WTC11 (cell line): ENCODE data around the gene ARFGAP2. TPM values are rescaled to one million over a fixed set of nuclear protein-coding genes. Genes with fewer than 3 reads are reported as not detected.

Experiments
- CREM ChIP-seq: sonication (generic); formaldehyde crosslinking; IDR thresholded peaks from 2 replicates; pipeline ENCODE4 v1.8.1; 2022; ENCODE audit warnings: mild to moderate bottlenecking, missing genetic modification reagents, moderate library complexity
- EMX1 ChIP-seq: fragments of 250-450 bp; sonication (Bioruptor Pico); IDR thresholded peaks from 2 replicates; pipeline ENCODE4 v1.8.0; 2021; ENCODE audit warnings: mild to moderate bottlenecking
- GABPB1 ChIP-seq: sonication (generic); formaldehyde crosslinking; IDR thresholded peaks from 2 replicates; pipeline ENCODE4 v1.8.1; 2023; ENCODE audit warnings: mild to moderate bottlenecking, missing genetic modification reagents
- GRHL2 ChIP-seq: fragments of 250-450 bp; sonication (Bioruptor Pico); IDR thresholded peaks from 2 replicates; pipeline ENCODE4 v1.8.0; 2022; ENCODE audit warnings: mild to moderate bottlenecking, moderate library complexity; ENCODE audit not compliant: insufficient replicate concordance, severe bottlenecking
- GTF2I ChIP-seq: fragments of 250-450 bp; sonication (Bioruptor Pico); conservative IDR thresholded peaks from 2 replicates; pipeline ENCODE4 v1.4.0; 2021; ENCODE audit warnings: mild to moderate bottlenecking
- HMGA2 ChIP-seq: fragments of 250-450 bp; sonication (Bioruptor Pico); IDR thresholded peaks from 2 replicates; pipeline ENCODE4 v1.4.0; 2021; ENCODE audit warnings: mild to moderate bottlenecking, moderate library complexity
- JAZF1 ChIP-seq: fragments of 250-450 bp; sonication (Bioruptor Pico); IDR thresholded peaks from 2 replicates; pipeline ENCODE4 v1.9.0; 2021; ENCODE audit warnings: moderate library complexity, mild to moderate bottlenecking, inconsistent platforms
- KAT7 ChIP-seq: sonication (generic); formaldehyde crosslinking; IDR thresholded peaks from 2 replicates; pipeline ENCODE4 v1.8.1; 2023; ENCODE audit warnings: missing genetic modification reagents, mild to moderate bottlenecking, borderline replicate concordance
- MYBL2 ChIP-seq: sonication (generic); formaldehyde crosslinking; IDR thresholded peaks from 2 replicates; pipeline ENCODE4 v1.8.1; 2023; ENCODE audit warnings: mild to moderate bottlenecking, moderate library complexity, missing genetic modification reagents
- NR1H2 ChIP-seq: sonication (generic); formaldehyde crosslinking; IDR thresholded peaks from 2 replicates; pipeline ENCODE4 v1.9.0; 2021; ENCODE audit warnings: mild to moderate bottlenecking, moderate library complexity, missing genetic modification reagents
- PRRX2 ChIP-seq: fragments of 250-450 bp; sonication (Bioruptor Pico); IDR thresholded peaks from 2 replicates; pipeline ENCODE4 v1.8.0; 2021; ENCODE audit warnings: mild to moderate bottlenecking
- SP1 ChIP-seq: sonication (generic); formaldehyde crosslinking; conservative IDR thresholded peaks from 2 replicates; pipeline ENCODE4 v1.8.1; 2022; ENCODE audit warnings: missing genetic modification reagents
- ZNF121 ChIP-seq: sonication (generic); formaldehyde crosslinking; IDR thresholded peaks from 2 replicates; pipeline ENCODE4 v1.8.0; 2023; ENCODE audit warnings: missing genetic modification reagents
- ZNF138 ChIP-seq: sonication (generic); formaldehyde crosslinking; conservative IDR thresholded peaks from 2 replicates; pipeline ENCODE4 v1.8.1; 2022; ENCODE audit warnings: mild to moderate bottlenecking, moderate library complexity, missing genetic modification reagents
- ZNF232 ChIP-seq: sonication (generic); formaldehyde crosslinking; IDR thresholded peaks from 2 replicates; pipeline ENCODE4 v1.8.0; 2022; ENCODE audit warnings: mild to moderate bottlenecking, missing genetic modification reagents
- total RNA-seq: library from RNA; stranded (reverse); gene quantifications from 3 replicates; pipeline ENCODE4 v1.2.3, GENCODE V29; 2021
- TF ChIP-seq, protein P1 (sequence below): sonication (generic); formaldehyde crosslinking; IDR thresholded peaks from 2 replicates; pipeline ENCODE4 v1.8.1; 2022; ENCODE audit warnings: mild to moderate bottlenecking, missing genetic modification reagents, moderate library complexity, borderline replicate concordance
- TF ChIP-seq, protein P2 (sequence below): fragments of 250-450 bp; sonication (Bioruptor Pico); IDR thresholded peaks from 2 replicates; pipeline ENCODE4 v1.8.0; 2021; ENCODE audit warnings: mild to moderate bottlenecking
- TF ChIP-seq, protein P3 (sequence below): sonication (generic); formaldehyde crosslinking; IDR thresholded peaks from 2 replicates; pipeline ENCODE4 v1.8.1; 2023; ENCODE audit warnings: mild to moderate bottlenecking, moderate library complexity, missing genetic modification reagents
- TF ChIP-seq, protein P4 (sequence below): sonication (generic); formaldehyde crosslinking; IDR thresholded peaks from 2 replicates; pipeline ENCODE4 v1.8.0; 2023; ENCODE audit warnings: mild to moderate bottlenecking, missing genetic modification reagents

The ARFGAP2 gene
- total RNA-seq, 1 experiment from 2014 or later: 73.0 TPM

DNA sequence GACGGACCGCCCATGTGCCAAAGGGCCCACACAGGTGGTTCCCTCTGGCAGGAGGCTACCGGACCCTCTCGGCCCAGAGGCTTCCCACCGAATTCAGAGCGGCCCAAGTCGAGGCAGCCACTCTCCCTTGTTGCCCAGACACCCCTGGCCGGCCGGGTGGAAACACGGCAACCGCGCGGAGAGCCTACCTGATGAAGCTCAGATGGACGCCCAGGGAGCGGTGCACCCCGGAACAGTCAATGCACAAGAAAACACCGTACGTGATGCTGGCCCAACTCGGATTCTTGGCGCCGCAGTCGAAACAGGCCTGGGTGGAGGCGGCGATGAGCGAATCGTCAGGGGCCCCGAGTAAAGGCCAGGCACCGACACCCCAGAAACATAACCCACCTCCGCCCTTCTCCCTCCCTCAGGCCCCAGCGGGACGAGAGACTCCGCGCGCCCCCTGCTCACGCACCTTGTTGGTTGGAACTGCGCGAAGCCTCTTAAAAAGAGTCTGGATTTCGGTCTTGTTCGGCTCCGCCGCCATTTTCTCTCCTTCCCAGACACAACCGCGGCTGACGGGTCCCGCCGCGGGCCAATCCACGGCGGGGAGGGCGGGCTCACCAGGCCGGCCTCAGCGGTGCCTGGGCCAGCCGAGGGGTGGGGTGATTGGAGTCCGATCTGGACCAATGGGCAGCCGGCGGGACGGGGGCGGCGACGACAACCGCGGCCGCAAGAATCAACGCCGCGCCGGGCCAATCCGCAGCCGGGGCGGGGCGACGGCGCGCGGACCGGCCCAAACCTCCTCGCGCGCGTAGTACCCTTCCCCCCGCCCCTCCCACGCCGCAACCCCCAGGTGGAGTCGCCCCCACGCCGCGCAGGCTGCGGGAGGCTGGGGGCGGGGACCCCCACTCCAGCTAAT lies at the start of gene ARFGAP2 (continued):
- TF ChIP-seq CREM (CRISPR knock-in tag) (no peak; the same call in 1 of the 2 replicates), GTF2I (CRISPR knock-in tag) (no peak), ZNF121 (no peak), ZNF138 (CRISPR knock-in tag) (no peak), ZNF232 (CRISPR knock-in tag) (peak; percentile 65; the same call in 1 of the 2 replicates), SP1 (CRISPR knock-in tag) (peak; percentile 91), EMX1 (CRISPR knock-in tag) (0 out of 2 replicates have a peak, but pooled peaks have one; percentile 74), JAZF1 (CRISPR knock-in tag) (no peak), GABPB1 (CRISPR knock-in tag) (peak; percentile 36; the same call in 1 of the 2 replicates), HMGA2 (CRISPR knock-in tag) (no peak), GRHL2 (CRISPR knock-in tag) (no peak), KAT7 (CRISPR knock-in tag) (0 out of 2 replicates have a peak, but pooled peaks have one; percentile 43), NR1H2 (CRISPR knock-in tag) (no peak), MYBL2 (CRISPR knock-in tag) (peak; percentile 44; the same call in 1 of the 2 replicates), PRRX2 (0 out of 2 replicates have a peak, but pooled peaks have one; percentile 14)
- TF ChIP-seq, protein P1, sequence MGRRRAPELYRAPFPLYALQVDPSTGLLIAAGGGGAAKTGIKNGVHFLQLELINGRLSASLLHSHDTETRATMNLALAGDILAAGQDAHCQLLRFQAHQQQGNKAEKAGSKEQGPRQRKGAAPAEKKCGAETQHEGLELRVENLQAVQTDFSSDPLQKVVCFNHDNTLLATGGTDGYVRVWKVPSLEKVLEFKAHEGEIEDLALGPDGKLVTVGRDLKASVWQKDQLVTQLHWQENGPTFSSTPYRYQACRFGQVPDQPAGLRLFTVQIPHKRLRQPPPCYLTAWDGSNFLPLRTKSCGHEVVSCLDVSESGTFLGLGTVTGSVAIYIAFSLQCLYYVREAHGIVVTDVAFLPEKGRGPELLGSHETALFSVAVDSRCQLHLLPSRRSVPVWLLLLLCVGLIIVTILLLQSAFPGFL: no peak
- TF ChIP-seq, protein P2, sequence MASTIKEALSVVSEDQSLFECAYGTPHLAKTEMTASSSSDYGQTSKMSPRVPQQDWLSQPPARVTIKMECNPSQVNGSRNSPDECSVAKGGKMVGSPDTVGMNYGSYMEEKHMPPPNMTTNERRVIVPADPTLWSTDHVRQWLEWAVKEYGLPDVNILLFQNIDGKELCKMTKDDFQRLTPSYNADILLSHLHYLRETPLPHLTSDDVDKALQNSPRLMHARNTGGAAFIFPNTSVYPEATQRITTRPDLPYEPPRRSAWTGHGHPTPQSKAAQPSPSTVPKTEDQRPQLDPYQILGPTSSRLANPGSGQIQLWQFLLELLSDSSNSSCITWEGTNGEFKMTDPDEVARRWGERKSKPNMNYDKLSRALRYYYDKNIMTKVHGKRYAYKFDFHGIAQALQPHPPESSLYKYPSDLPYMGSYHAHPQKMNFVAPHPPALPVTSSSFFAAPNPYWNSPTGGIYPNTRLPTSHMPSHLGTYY (CRISPR knock-in tag): no peak
- TF ChIP-seq, protein P3, sequence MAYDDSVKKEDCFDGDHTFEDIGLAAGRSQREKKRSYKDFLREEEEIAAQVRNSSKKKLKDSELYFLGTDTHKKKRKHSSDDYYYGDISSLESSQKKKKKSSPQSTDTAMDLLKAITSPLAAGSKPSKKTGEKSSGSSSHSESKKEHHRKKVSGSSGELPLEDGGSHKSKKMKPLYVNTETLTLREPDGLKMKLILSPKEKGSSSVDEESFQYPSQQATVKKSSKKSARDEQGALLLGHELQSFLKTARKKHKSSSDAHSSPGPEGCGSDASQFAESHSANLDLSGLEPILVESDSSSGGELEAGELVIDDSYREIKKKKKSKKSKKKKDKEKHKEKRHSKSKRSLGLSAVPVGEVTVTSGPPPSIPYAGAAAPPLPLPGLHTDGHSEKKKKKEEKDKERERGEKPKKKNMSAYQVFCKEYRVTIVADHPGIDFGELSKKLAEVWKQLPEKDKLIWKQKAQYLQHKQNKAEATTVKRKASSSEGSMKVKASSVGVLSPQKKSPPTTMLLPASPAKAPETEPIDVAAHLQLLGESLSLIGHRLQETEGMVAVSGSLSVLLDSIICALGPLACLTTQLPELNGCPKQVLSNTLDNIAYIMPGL: peak; percentile 89; the same call in 1 of the 2 replicates
- TF ChIP-seq, protein P4, sequence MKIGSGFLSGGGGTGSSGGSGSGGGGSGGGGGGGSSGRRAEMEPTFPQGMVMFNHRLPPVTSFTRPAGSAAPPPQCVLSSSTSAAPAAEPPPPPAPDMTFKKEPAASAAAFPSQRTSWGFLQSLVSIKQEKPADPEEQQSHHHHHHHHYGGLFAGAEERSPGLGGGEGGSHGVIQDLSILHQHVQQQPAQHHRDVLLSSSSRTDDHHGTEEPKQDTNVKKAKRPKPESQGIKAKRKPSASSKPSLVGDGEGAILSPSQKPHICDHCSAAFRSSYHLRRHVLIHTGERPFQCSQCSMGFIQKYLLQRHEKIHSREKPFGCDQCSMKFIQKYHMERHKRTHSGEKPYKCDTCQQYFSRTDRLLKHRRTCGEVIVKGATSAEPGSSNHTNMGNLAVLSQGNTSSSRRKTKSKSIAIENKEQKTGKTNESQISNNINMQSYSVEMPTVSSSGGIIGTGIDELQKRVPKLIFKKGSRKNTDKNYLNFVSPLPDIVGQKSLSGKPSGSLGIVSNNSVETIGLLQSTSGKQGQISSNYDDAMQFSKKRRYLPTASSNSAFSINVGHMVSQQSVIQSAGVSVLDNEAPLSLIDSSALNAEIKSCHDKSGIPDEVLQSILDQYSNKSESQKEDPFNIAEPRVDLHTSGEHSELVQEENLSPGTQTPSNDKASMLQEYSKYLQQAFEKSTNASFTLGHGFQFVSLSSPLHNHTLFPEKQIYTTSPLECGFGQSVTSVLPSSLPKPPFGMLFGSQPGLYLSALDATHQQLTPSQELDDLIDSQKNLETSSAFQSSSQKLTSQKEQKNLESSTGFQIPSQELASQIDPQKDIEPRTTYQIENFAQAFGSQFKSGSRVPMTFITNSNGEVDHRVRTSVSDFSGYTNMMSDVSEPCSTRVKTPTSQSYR: 0 out of 2 replicates have a peak, but pooled peaks have one; percentile 6
